Measurements from ENCODE around the gene UBIAD1.
"Not testable (repeated sequence)": the region's sequence is repeated elsewhere in the genome, so short reads cannot be mapped to it uniquely, and the experiment has no call there.

The UBIAD1 gene, protein sequence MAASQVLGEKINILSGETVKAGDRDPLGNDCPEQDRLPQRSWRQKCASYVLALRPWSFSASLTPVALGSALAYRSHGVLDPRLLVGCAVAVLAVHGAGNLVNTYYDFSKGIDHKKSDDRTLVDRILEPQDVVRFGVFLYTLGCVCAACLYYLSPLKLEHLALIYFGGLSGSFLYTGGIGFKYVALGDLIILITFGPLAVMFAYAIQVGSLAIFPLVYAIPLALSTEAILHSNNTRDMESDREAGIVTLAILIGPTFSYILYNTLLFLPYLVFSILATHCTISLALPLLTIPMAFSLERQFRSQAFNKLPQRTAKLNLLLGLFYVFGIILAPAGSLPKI

DNA sequence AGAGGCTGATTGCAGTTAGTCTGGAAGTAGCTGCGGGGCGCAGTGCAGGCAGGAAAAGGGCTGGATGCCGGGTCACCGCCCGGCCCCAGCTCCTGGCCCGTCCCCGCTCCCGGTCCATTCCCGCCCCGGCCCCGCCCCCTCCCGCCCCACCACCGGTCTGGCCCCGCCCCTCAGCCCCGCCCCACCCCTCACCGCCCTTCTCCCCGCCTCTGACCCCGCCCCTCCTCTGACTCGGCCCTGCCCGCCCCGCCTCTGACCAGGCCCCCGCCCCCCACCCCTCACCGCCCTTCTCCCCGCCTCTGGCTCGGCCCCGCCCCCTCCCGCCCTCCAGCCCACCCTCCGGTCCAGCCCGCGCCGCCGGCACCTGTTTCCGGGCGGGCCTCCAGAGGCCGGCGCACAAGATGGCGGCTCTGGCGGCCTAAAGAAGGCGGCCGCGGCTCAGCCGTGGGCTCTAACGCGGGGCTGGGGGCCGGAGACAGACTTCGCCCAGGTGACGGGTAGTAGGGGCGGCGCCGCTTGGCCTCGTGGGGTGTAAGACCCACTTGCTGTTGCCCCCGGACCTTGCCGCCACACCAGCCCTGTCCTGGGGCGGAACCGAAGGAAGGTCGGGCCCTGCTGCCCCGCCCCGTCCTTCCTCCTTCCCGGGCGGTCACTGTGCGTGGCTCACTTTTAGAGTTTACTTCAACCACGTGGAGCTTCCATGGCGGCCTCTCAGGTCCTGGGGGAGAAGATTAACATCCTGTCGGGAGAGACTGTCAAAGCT, at the start of gene UBIAD1:
UBIAD1 (plus strand) TSS at position 367 of the 763 bp plus-strand sequence; CDS start at position 701, 334 bp downstream.
- DNase-seq (ENCODE audit: low read depth): peak; percentile 60

DNA sequence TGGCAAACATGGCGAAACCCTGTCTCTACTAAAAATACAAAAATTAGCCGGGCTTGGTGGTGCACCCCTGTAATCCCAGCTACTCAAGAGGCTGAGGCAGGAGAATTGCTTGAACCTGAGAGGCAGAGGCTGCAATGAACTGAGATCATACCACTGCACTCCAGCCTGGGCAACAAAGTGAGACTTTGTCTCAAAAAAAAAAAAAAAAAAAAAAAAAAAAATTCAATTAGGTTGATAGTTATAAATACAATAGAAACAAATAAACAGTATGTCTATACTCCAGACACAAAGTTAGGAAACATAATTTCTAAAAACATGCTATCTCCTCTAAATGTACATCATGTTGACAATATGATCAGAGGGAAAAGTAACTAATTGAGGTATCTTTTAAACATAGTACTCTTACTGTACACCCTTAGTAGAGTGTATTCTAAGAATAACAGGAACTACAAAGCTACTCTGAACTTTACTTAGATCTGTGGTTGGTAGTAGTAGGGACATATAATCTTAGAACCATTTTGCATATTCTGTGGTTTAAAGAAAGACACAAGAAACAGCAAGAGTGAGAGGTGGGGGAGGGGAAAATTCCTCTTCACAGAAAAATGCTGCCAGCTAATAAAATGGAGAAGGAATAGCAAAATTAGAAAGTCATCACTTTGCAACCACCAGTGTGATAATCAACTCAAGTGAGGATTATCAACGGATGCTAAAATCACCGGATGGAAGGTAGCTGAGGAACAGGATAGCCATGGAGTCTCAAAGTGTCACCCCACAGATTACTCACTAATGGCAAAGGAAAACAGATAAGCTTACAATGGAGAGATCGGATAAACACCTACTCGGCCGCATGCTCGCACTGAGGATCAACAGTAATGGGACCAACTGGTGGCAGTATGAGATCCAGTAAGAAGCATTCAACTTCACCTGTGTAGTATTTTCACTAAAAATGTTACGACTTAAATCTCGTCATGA, 45.6 kb upstream of the UBIAD1 start:
- no peak for DNase-seq (ENCODE audit: low read depth)

DNA sequence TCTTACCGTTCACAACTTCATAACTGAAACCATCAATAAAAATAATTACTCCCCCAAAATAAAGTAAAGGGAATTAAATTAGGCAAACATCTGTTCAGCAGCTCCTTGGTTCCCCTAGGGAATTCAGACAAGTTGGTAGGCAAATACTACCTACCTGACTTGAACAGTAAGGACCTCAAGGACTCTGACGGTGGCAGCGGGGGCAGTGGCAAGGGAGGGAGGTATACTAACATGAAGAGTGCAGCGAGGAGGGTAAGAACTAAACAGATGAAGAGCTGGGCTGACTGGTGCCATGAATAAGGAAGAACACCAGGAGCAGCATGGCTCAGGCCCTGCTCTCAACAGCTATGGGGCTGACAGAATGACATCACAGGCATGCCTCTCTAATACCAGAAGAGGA, 43.8 kb upstream of the UBIAD1 start:
- DNase-seq (ENCODE audit: low read depth): no peak

DNA sequence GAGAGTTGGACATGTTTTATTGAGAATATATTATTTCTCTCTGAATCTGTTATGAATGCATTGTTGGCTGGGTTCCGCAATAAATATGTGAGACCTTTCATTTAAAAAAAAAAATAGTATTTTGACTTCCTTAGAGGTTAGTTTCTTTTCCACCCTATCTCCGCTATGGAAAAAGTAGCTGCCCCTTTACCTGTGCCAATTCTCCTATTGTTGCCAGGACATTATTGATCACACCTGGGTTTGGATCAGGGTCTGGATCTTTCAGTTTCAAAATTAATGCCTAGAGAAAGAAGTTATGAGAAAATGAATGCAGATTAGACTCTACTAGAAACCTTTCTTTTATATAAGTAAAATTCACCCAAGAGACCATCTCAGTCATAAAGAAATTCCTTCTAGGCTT, 39.8 kb upstream of the UBIAD1 start:
- no peak for DNase-seq (ENCODE audit: low read depth)

DNA sequence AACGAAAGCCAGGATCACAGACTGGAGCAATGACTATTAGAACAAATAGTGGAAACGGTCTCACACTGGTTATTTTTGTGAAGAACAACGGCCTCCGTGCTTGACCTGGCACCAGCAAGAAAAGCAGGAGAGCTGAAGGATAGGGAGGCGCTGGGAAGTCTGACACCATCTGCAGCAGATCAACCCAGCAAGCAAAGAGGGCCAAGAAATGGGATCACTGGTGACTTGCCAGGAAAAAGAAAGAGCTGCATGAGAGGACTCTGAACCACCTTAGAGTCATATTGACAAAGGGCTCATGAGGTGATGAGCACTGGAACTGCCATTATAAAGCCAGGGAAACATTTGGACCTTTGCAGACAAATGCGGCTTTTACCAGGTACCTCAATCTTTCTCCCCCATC, 35.6 kb upstream of the UBIAD1 start:
- no peak for DNase-seq (ENCODE audit: low read depth)

DNA sequence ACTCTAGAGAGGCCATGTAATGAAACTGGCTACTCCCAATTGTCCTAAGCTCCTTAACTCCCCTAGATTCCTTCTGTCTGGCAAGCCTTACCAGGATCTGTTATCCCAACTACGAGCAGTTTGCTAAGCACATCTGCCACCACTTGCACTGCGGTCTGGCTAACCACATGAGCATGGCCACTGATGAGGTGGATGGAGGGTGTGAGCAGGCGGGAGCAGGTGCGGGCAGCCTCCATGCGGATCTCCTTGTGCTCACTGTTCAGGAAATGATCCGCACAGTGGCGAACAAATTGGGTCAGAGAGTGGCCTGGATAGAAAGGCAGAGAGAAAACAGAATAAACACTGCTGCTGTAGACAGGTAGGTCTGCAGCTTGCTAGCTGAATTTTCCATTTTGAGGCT, 34.7 kb upstream of the UBIAD1 start:
- no peak for DNase-seq (ENCODE audit: low read depth)

DNA sequence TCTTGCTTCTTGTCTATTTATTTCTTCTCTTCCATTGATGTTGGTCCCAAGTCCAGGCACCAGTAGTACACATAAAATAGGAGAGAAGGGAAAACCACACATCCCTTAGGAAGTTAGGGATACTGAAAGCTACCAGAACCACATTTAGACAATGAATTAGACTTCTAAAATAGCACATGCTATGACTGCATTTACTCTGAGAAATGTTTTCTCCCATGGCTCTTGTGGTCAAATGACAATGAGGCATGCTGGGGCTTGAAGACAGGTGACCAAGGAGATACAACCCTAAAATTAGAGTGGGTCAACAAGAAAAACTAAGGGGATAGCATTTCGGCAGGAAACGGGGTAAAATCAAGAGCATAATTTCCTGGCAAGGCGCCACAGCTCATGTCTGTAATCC, 27.8 kb upstream of the UBIAD1 start:
- DNase-seq (ENCODE audit: low read depth): no peak

DNA sequence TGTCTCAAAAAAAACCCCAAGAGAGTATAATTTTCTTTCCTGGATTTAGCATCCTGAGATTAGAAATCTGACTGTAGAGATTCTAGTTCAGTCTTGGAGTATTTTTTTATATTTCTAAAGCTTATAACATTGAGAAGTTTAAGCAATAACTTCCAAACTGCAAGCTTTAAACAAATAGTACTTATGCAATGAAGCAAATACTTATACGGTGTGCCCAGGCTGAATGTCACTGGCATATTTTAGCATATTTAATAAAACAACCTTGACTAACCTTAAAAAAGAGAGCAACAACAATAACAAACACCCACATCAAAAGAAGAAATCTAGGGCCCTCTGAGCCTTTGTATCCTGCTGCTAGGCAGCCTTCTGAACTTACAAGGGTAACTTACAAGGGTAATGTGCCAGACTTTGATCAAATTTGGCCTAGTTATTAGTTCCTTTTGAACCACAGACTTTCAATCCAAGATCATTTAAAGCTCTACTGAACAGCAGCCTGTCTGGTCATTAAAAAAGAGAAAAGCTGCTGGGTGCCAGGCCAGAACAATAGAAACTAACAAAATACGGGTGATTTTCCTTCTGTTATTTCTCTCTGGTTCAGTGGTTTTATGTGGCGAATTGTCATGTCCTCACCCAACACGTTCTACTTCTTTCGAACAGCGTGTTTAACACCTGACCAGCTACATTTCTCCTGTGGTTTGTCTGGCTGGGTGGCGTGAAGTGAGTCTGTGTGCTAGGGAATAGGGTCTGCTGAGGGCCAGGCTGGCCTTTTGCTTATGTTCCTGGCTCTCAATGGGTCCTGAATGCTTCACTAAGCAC, 26.9 kb upstream of the UBIAD1 start:
- DNase-seq (ENCODE audit: low read depth): no peak

DNA sequence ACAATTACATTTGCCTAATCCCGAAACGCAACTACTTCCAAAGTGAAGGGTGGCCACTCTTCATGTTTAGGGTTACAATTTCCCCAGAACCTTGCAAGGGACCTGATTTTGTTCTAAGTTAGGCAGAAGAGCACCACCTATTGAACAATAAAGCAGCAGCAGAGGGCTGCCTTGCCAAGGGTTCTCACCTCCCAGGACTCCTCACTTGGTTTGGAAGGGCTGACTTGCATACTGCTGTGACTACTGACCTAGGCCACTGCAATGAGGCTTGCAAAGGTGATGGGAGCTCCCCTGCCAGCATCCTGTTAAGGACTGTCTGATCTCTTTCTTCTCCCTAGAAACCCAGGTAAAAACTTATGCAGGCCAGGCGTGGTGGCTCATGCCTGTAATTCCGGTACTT, 24.8 kb upstream of the UBIAD1 start:
- no peak for DNase-seq (ENCODE audit: low read depth)

DNA sequence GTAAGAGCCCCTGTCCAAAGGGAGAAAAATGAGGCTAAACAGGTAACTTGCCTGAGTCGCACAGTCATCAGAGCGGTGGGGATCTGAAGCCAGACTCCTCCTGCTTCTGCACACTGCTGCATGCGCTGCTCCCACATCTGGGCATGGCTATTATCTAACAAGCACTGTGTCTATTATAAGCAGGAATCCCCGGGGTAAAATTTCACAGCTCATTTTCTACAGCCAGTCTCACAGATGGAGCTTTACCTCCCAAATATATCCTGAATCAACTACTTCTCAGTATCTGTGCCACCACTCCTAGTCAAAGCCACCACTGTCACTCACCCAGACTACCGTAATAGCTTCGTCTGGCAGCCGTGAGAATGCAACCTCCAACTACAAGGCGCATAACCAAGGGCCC, 20.5 kb upstream of the UBIAD1 start:
- DNase-seq (ENCODE audit: low read depth): no peak

DNA sequence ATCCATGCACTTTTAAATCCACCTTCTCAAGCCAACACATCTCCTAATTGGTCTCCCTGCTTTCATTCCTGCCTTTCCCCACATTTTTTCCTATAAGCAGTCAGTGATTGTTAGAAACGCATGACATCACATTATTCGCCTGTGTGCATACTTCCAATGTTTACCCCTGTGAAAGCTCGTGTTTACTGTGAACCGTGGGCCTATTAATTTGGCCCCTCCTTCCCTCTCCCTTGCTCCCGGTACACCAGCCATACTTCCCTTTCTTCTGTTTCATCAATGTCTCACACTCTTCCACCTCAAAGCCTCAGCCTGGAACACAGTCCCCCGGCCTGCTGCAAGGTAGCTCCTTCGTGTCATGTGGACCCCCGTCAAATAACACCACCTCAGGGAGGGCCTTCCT, 19.8 kb upstream of the UBIAD1 start:
- DNase-seq (ENCODE audit: low read depth): no peak

DNA sequence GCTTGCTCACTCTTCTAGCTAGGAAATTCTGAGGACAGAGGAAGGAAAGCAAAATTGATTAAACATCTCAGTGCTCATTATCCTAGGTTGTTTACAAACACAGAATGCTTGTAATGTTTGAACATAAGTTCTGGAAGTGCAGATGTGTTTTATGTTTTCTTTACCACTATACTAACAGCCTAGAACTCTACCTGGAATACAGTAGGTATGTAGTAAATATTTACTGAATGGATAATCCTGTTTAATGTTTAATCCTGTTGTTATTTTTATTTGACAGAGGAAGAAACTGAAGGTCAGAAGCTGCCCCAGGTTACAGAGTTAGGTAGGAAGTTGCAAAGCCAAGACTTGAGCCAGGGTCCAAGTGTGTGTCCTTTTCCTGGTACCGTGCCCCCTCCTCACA, 16.7 kb upstream of the UBIAD1 start:
- DNase-seq (ENCODE audit: low read depth): no peak

DNA sequence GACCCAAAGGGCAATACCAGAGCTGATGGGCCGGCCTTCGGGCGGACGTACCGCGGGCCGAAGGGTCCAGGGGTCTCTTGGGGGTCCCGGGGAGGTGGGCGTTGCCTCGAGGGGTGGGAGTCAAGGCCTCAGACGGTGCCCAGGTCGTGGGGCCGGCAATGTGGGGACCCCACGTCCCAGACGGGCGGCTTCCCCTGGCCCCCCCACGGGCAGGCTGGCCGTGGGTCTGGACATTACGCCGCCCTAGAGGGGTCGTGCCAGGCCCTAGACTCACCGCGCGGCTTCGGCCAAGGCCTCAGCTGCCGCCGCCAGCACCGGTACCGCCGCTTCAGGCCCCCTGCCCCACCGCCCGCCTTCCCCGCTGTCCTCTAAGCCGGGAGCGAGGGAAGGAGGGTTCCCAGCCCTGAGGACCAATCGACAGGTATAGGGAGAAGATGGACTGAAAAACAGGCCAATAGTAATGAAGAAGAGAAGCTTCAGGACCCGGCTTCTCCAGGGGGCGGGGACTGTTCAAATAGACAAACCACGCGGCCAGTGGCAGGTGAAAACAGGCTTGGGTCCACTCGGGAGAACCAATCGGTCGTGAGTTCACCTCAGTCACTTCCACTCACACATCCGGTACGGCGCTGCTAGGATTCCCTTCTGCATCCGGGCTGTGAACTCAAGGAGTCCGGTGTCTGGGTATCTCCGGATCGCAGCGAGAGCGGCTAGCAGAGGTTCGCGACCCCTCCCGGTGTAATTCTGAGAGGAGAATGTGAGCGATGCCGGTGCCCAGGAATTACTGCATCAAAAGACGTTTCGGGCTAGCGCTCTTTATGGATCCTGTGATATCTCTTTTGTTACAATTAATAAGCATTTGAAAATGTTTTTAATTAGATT, 10.6 kb upstream of the UBIAD1 start, which contains the start of gene MTOR:
MTOR (minus strand) TSS at position 381 of the 879 bp plus-strand sequence. CDS start 3,142 bp downstream, outside the sequence.
- peak; percentile 99 for DNase-seq (ENCODE audit: low read depth)

DNA sequence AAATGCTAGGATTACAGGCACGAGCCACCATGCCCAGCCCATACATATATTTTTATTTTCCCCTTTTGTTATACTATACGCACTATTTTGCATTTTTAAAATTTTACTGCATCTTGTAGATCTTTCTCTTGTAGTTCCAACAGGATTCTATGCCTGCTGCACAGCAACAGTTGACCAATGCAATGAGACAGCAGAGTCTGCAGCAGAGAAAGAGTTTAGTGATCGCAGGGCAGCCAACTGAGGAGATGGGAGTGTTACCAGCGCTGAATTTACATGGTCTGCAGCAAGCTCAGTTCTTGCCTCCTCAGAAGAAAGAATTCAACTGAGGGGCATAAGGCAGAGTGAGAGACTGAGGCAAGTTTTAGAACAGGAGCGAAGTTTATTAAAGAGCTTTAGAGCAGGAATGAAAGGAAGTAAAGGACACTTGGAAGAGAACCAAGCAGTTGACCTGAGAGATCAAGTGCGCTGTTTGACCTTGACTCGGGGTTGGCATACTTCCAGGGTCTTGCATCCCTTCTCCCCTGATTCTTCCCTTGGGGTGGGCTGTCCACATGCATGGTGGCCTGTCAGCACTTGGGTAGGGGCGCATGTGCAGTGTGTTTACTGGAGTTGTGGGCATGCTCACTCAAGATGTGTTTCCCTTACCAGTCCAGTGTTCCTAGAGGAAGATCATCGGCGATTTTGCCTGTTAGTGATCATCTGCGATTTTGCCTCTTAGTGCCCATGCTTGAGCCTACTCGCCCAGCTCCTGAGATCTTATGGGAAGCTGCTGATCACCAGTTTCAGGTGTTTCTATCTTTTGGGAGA, 6.5 kb upstream of the UBIAD1 start:
- no peak for DNase-seq (ENCODE audit: low read depth)

DNA sequence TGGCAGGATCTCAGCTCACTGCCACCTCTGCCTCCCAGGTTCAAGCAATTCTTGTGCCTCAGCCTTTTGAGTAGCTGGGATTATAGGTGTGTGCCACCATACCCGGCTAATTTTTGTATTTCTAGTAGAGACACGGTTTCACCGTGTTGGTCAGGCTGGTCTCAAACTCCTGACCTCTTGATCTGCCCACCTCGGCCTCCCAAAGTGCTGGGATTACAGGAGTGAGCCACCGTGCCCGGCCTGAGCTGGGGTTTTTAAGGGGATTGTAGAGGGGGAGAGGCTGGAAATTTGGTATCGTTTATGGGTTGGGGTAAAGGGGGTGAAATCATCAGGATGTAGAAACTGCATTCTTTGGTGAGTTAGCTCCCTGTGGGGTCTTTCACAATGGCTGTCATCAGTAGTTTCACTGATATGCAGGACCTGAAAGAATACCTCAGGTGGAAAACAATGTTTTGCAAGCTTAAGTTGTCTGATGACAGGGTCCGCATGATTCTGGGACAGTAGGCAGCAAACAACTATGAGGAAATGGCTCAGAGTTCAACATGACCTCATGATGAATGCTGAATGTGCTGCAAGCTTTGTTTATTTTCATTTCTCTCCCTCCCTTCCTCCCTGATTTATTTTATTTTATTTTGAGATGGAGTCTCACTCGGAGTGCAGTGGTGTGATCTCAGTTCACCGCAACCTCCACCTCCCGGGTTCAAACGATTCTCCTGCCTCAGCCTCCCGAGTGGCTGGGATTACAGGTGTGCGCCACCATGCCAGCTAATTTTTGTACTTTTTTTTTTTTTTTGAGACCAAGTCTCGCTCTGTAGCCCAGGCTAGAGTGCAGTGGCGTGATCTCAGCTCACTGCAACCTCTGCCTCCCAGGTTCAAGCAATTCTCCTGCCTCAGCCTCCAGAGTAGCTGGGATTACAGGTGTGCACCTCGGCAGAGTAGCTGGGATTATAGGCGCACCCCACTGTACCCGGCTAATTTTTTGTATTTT, 5.4 kb upstream of the UBIAD1 start:
- not testable (repeated sequence) for DNase-seq (ENCODE audit: low read depth)

DNA sequence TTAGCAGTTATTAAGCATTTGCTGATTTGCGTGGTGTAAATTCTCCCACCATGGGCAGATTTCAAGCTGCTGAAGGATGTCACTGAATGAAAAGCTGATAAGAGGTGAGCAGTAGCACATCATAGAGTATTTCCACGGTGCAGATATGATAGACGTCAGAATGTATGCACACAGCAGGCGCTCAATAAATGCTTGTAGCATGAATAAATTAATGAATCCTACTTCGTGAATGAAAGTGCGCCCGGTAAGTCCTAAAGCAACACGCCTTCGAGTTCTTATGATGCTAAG, 510 bp upstream of the UBIAD1 start:
- DNase-seq (ENCODE audit: low read depth): no peak

DNA sequence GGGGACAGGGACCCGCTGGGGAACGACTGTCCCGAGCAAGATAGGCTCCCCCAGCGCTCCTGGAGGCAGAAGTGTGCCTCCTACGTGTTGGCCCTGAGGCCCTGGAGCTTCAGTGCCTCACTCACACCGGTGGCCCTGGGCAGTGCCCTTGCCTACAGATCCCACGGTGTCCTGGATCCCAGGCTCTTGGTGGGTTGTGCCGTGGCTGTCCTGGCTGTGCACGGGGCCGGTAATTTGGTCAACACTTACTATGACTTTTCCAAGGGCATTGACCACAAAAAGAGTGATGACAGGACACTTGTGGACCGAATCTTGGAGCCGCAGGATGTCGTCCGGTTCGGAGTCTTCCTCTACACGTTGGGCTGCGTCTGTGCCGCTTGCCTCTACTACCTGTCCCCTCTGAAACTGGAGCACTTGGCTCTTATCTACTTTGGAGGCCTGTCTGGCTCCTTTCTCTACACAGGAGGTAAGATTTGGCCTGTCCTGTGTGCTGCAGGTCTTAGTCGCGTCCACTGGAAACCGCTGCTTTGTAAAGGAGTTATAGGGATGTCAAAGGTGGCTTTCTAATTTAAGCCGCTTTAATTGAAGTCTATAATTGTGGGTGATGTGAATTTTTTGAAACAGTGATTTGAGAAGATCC, 717 bp downstream of the UBIAD1 start:
- no peak for DNase-seq (ENCODE audit: low read depth)

DNA sequence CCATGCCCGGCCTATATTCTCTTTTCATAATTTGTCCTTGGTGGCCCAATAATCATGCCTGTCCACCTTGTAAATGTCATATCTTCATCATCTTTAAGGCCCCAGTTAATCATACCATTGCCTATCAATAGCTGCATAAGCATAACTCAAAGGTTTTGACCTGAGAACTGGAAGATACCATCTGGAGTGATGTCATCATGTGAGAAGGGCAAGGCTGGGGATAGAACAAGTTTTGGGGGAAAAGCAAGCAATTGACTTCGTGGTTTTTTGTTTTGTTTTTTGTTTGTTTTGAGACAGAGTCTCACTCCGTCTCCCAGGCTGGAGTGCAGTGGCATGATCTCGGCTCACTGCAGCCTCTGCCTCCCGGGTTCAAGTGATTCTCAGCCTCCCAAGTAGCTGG, 6.2 kb downstream of the UBIAD1 start:
- DNase-seq (ENCODE audit: low read depth): no peak

Data from HS-5 (cell line).